GM23338 (cell line): ENCODE measurements around the gene TRIM15. TPM values are rescaled to one million over a fixed set of nuclear protein-coding genes. Genes with fewer than 3 reads are reported as not detected.
"Not testable (repeated sequence)": the region's sequence is repeated elsewhere in the genome, so short reads cannot be mapped to it uniquely, and the experiment has no call there.

Source experiments
- ATAC-seq: fragments of 200-7000 bp; cut with Tn5 transposase; 3 replicates; pipeline ENCODE4 v1.9.1; 2020
- DNase-seq: peaks from one replicate; pipeline ENCODE4 v3.0.0-alpha.2; 2015; ENCODE audit warnings: low spot score
- H2AFZ ChIP-seq: fragments of 200-600 bp; sonication (generic); 2 replicates; pipeline ENCODE4 v1.8.0; 2016; ENCODE audit warnings: antibody characterized with exemption, mild to moderate bottlenecking, moderate library complexity
- H3F3A ChIP-seq: fragments of 200-600 bp; sonication (generic); replicated peaks from 2 replicates; pipeline ENCODE4 v1.8.0; 2017; ENCODE audit warnings: antibody characterized with exemption, mixed run types, low read depth
- H3K27ac ChIP-seq: fragments of 200-600 bp; sonication (generic); 2 replicates; pipeline ENCODE4 v1.6.1; 2016; ENCODE audit warnings: low read depth
- H3K27me3 ChIP-seq: fragments of 200-600 bp; sonication (generic); 2 replicates; pipeline ENCODE4 v1.8.0; 2016; ENCODE audit warnings: mild to moderate bottlenecking, mixed run types, moderate library complexity; ENCODE audit not compliant: insufficient read depth
- H3K36me3 ChIP-seq: fragments of 200-600 bp; sonication (generic); 2 replicates; pipeline ENCODE4 v1.8.0; 2016; ENCODE audit warnings: mild to moderate bottlenecking; ENCODE audit not compliant: insufficient read depth
- H3K4me1 ChIP-seq: fragments of 200-600 bp; sonication (generic); 2 replicates; pipeline ENCODE4 v1.8.0; 2016; ENCODE audit warnings: mild to moderate bottlenecking, moderate library complexity; ENCODE audit not compliant: insufficient read depth
- H3K4me2 ChIP-seq: fragments of 200-600 bp; sonication (generic); 2 replicates; pipeline ENCODE4 v1.7.1; 2017; ENCODE audit warnings: mixed run types
- H3K4me3 ChIP-seq: fragments of 200-600 bp; sonication (generic); 2 replicates; pipeline ENCODE4 v1.6.1; 2016; ENCODE audit warnings: mixed run types
- H3K79me2 ChIP-seq: fragments of 200-600 bp; sonication (generic); replicated peaks from 2 replicates; pipeline ENCODE4 v1.8.0; 2017; ENCODE audit warnings: mild to moderate bottlenecking; ENCODE audit not compliant: insufficient read depth
- H3K9me2 ChIP-seq: fragments of 200-600 bp; sonication (generic); 2 replicates; pipeline ENCODE4 v1.8.0; 2017; ENCODE audit not compliant: insufficient read depth
- H4K20me1 ChIP-seq: fragments of 200-600 bp; sonication (generic); replicated peaks from 2 replicates; pipeline ENCODE4 v1.8.0; 2017; ENCODE audit warnings: mild to moderate bottlenecking; ENCODE audit not compliant: insufficient read depth
- H3K27ac Mint-ChIP-seq: 2 replicates; pipeline ENCODE4 v1.8.0; 2020; ENCODE audit warnings: inconsistent platforms, mild to moderate bottlenecking, moderate library complexity, mixed read lengths
- H3K27me3 Mint-ChIP-seq: 3 replicates; pipeline ENCODE4 v1.8.0; 2022; ENCODE audit warnings: low read depth, mild to moderate bottlenecking, moderate library complexity, mixed read lengths, inconsistent platforms; ENCODE audit not compliant: insufficient read depth, poor library complexity
- H3K36me3 Mint-ChIP-seq: 3 replicates; pipeline ENCODE4 v1.8.0; 2021; ENCODE audit warnings: low read depth, mild to moderate bottlenecking, inconsistent platforms, moderate library complexity, mixed read lengths
- H3K4me1 Mint-ChIP-seq: 3 replicates; pipeline ENCODE4 v1.8.0; 2020; ENCODE audit warnings: mild to moderate bottlenecking, inconsistent platforms, mixed read lengths
- H3K4me3 Mint-ChIP-seq: 3 replicates; pipeline ENCODE4 v1.8.0; 2021; ENCODE audit warnings: moderate library complexity, mild to moderate bottlenecking, inconsistent platforms, mixed read lengths
- H3K9me3 Mint-ChIP-seq: 3 replicates; pipeline ENCODE4 v1.8.0; 2020; ENCODE audit warnings: moderate library complexity, mild to moderate bottlenecking, inconsistent platforms, mixed read lengths
- CREB1 ChIP-seq: fragments of 250-450 bp; sonication (Bioruptor Pico); IDR thresholded peaks from 2 replicates; pipeline ENCODE4 v1.5.0; 2020; ENCODE audit warnings: low read depth, mild to moderate bottlenecking, moderate library complexity
- ETS1 ChIP-seq: IDR thresholded peaks from 2 replicates; pipeline ENCODE4 v1.6.1; 2016; ENCODE audit warnings: antibody characterized with exemption
- EZH2phosphoT487 ChIP-seq: fragments of 200-600 bp; sonication (generic); IDR thresholded peaks from one replicate; pipeline ENCODE4 v1.8.1; 2018; ENCODE audit warnings: antibody characterized with exemption; ENCODE audit not compliant: unreplicated experiment
- JUNB ChIP-seq: IDR thresholded peaks from one replicate; pipeline ENCODE4 v1.6.1; 2016; ENCODE audit warnings: antibody characterized with exemption; ENCODE audit not compliant: unreplicated experiment
- NANOG ChIP-seq: IDR thresholded peaks from 2 replicates; pipeline ENCODE4 v1.6.1; 2016; ENCODE audit warnings: antibody characterized with exemption, borderline replicate concordance
- STAT1 ChIP-seq: IDR thresholded peaks from one replicate; pipeline ENCODE4 v1.6.1; 2016; ENCODE audit warnings: antibody characterized with exemption; ENCODE audit not compliant: unreplicated experiment
- ZNF331 ChIP-seq: fragments of 250-450 bp; sonication (Bioruptor Pico); IDR thresholded peaks from 2 replicates; pipeline ENCODE4 v1.5.0; 2020; ENCODE audit warnings: low read depth, mild to moderate bottlenecking, moderate library complexity
- ZNF462 ChIP-seq: fragments of 250-450 bp; sonication (Bioruptor Pico); IDR thresholded peaks from 2 replicates; pipeline ENCODE4 v1.5.0; 2020; ENCODE audit warnings: mild to moderate bottlenecking, moderate library complexity
- polyA plus RNA-seq: library from polyadenylated mRNA; unstranded; fragments of >200 nt; fragmentation: Nextera tagmentation; extraction: Ambion mirVana; gene quantifications from 2 replicates; pipeline ENCODE4 v1.2.1, GENCODE V29; 2016
- total RNA-seq: library from RNA; depleted of rRNA; stranded (reverse); fragments of >200 nt; shearing (Covaris generic); gene quantifications from 2 replicates; pipeline ENCODE4 v1.2.3, GENCODE V29; 2014

The TRIM15 gene
- total and polyA plus RNA-seq, 2 experiments from 2014 or later = 0.21 to 1.0 TPM

- no peak for TF ChIP-seq ZNF462
- no peak for TF ChIP-seq CREB1 (CRISPR knock-in tag)
- no peak for TF ChIP-seq STAT1
- TF ChIP-seq EZH2phosphoT487 = no peak
- no peak for TF ChIP-seq JUNB
Observed at GRCh38 chr6:30164714-30165113, 1.4 kb downstream of the TRIM15 start (continued).

- not testable (repeated sequence) for H3K4me3 Mint-ChIP-seq, H3K36me3 ChIP-seq, H3K4me1 ChIP-seq, H2AFZ ChIP-seq, H3K27me3 ChIP-seq, H3K9me2 ChIP-seq, H3K36me3 Mint-ChIP-seq, H3K4me1 Mint-ChIP-seq, H3K27ac ChIP-seq, H3K79me2 ChIP-seq, ATAC-seq, H3K27ac Mint-ChIP-seq, H3K9me3 Mint-ChIP-seq, H4K20me1 ChIP-seq, H3K4me2 ChIP-seq, H3K27me3 Mint-ChIP-seq, H3F3A ChIP-seq, H3K4me3 ChIP-seq, DNase-seq
Observed at GRCh38 chr6:30165238-30165637, 1.9 kb downstream of the TRIM15 start.

- no peak overlapping the region for H2AFZ ChIP-seq
- H3F3A ChIP-seq = 0 out of 2 replicates have a peak, but pooled peaks cover 4% of the 10 kb centered on the region
- no peaks in the 10 kb centered on the region for H3K36me3 Mint-ChIP-seq
- H3K9me3 Mint-ChIP-seq = no peaks in the 10 kb centered on the region
- no peak overlapping the region for H3K4me3 ChIP-seq
- H3K4me1 ChIP-seq = no peaks in the 10 kb centered on the region
- no peaks in the 10 kb centered on the region for H4K20me1 ChIP-seq
- DNase-seq (no peak), ATAC-seq (no peak)
- H3K27me3 Mint-ChIP-seq = peaks cover 19% of the 10 kb centered on the region
- no peak overlapping the region for H3K4me2 ChIP-seq
- H3K27me3 ChIP-seq = peaks cover 25% of the 10 kb centered on the region
- no peak overlapping the region for H3K27ac ChIP-seq
- TF ChIP-seq ETS1 (no peak), NANOG (no peak), ZNF331 (CRISPR knock-in tag) (no peak)
- peaks cover 10% of the 10 kb centered on the region for H3K4me1 Mint-ChIP-seq
- no peaks in the 10 kb centered on the region for H3K79me2 ChIP-seq
- H3K4me3 Mint-ChIP-seq = no peak overlapping the region
- H3K9me2 ChIP-seq = no peaks in the 10 kb centered on the region
- no peaks in the 10 kb centered on the region for H3K36me3 ChIP-seq
- H3K27ac Mint-ChIP-seq = no peak overlapping the region
Observed at GRCh38 chr6:30167101-30167500, 3.8 kb downstream of the TRIM15 start.
